Measurements from ENCODE around the gene CDK12.

DNA sequence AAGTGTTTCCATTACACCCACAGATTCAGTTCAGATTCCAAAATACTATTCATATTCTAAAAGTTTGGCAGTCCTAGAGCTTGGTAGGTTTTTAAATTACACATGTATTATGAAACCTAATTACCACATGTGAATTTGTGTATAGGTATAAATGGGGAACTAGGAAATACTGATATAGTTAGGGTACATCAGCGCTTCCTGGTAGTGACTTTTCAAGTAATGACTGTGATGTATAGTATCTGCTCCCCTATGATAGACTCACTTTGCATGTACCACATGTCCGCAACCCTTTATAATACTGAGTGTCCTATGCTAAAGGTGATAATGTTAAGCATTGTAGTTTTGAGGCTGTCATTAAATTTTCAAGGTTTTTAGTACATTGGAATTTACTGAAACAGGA is 22.9 kb downstream of the CDK12 start:
- TF ChIP-seq, protein P1, sequence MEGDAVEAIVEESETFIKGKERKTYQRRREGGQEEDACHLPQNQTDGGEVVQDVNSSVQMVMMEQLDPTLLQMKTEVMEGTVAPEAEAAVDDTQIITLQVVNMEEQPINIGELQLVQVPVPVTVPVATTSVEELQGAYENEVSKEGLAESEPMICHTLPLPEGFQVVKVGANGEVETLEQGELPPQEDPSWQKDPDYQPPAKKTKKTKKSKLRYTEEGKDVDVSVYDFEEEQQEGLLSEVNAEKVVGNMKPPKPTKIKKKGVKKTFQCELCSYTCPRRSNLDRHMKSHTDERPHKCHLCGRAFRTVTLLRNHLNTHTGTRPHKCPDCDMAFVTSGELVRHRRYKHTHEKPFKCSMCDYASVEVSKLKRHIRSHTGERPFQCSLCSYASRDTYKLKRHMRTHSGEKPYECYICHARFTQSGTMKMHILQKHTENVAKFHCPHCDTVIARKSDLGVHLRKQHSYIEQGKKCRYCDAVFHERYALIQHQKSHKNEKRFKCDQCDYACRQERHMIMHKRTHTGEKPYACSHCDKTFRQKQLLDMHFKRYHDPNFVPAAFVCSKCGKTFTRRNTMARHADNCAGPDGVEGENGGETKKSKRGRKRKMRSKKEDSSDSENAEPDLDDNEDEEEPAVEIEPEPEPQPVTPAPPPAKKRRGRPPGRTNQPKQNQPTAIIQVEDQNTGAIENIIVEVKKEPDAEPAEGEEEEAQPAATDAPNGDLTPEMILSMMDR (IDR thresholded peaks at IDR 0.05) = no peak
- no peak for TF ChIP-seq POLR2A (IDR thresholded peaks at IDR 0.05; ENCODE audit: low read depth)
